COLO829 (cell line): ENCODE measurements around the gene TMEM245.

Experiments used
- DNase-seq: peaks from one replicate; pipeline ENCODE4 v3.0.0; 2012; ENCODE audit warnings: low spot score

The TMEM245 gene

DNA sequence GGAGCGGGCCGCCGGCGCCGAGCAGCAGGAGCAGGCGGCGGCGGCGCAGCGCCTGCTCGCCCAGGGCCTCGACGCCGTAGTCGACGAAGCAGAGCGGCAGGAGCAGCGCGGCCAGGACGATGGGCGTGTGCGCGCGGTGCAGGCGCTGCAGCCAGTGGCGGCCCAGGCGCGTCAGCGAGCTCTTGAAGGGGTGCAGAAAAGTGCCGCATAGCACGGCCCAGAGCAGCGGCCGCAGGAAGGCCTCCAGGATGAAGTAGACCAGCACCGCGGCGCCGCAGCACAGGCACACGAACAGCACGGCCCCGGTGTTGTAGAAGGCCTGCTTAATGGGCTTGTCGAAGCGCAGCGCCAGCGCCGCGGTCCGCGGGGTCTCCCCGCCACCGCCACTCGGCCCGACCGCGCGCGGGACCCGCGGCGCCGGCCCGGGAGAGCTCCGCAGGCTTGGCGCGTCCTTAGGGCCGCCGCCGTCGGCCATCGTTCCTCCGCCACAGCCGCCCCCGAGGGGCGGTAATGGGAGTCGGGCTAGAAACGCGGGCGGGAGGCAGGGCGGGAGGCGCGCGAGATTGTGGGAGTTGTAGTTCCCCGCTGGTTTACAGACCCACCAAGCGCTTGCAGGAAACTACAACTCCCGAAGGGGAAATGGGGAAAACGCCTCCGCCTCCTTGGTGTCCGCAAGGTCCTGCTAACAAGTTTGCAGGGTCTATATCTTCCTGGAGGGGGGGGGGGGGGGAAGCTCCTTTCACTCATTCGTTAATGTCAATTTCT is at the start of gene TMEM245:
TMEM245 (minus strand) TSS at position 509 of the 765 bp plus-strand sequence; CDS start at position 475, 34 bp downstream.
- DNase-seq: peak; percentile 96

DNA sequence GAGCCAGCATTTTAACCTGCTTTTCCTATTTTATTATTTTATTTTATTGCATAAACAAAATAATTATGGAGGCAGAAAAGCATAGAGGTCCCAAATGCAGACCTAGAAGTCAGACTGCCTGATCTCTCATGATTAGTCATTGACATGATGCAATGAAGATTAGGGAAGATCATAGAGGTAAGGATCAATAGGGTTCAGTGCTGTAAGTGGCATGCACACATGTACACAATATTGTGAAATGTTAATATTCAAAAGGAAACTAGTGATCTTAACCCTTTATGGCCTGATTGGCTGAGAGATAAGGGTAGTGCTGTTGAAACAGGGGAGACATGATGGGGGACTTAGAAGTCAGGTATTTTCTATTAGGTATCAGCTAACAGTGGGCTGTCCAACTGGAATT is 48.4 kb upstream of the TMEM245 start:
- DNase-seq: no peak

- DNase-seq: no peak
Measured at GRCh38 chr9:109167716-109168115, 48.0 kb upstream of the TMEM245 start.

DNA sequence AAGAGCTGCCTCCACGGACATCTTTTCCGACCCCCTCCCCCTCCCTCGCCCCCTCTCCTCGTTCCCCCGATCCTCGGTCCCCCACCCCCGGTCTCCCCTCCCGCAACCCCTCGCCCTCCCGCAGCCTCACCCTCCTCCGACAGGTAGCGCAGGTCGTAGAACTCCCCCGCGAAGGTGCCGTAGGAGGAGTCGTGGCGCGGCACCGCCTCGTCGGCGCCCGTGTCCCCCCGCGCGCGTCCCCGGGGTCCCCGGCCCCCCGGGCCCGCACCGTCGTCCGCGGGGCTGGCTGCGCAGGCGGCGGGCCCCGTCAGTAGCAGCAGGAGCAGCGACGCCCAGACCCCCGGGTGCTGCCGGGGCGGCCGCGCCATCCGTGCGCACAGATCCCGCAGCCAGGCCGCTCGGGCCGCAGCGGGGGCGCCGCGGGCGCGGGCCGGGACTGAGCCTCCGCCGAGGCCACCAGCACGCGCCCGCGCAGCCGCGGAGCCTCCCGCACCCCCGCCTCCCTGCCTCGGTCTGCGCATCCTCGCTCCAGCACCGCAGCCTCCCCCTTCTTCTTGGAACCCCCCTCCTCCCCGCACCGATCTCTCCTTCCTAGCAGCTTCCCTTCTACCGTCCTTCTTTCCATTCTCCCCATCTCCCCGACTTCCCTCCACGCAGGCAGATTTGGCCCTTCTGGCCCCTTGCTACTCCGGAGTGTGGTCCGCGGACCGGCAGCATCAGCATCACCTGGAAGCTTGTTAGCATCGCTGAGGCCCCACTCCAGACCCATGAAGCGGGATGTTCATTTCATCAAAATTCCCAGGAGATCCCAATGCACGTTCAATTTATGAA is 47.2 kb upstream of the TMEM245 start, which contains the start of gene FRRS1L:
FRRS1L (minus strand) TSS at position 479 of the 831 bp plus-strand sequence; CDS start at position 368, 111 bp downstream.
- no peak for DNase-seq

GRCh38 chr9:109166171-109166770 is 46.5 kb upstream of the TMEM245 start:
- no peak for DNase-seq

- no peak for DNase-seq
Measured at GRCh38 chr9:109164042-109164441, 44.3 kb upstream of the TMEM245 start.

GRCh38 chr9:109163194-109163593 is 43.4 kb upstream of the TMEM245 start:
- no peak for DNase-seq

DNA sequence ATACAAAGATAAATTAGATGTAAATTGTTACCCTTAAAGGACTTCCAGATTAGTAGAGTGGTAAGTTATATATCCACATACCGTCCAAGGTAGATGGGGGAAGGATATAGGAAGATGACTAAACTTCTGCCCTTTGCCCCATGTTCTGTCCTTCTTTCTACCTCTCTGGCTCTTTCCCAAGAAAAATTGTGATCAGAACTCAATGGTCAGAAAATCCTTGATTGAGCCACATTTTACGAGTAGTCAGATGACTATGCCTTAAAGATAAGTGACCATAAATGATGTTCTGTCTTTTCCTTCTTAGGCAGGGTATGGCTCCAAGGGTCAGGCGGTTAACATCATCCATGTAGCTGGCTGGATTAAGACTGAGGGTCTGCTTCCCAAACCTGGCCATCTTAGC is 42.9 kb upstream of the TMEM245 start:
- no peak for DNase-seq

GRCh38 chr9:109161471-109161870 is 41.7 kb upstream of the TMEM245 start:
- no peak for DNase-seq

GRCh38 chr9:109159583-109159982 is 39.8 kb upstream of the TMEM245 start:
- no peak for DNase-seq

GRCh38 chr9:109158651-109159050 is 38.9 kb upstream of the TMEM245 start:
- DNase-seq: no peak

DNA sequence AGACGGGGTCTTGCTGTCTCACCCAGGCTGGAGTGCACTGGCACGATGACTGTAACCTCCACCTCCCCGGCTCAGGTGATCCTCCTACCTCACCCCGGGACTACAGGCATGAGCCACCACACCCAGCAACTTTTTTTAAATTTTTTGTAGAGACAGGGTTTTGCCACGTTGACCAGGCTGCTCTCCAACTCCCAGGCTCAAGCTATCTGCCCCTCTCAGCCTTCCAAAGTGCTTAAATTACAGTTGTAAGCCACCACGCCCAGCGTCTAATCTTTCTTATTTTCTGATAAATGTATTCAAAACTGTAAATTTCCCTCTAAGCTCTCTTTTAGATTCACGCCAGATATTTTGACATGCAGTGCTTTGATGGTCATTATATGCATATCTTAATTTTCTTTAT is 37.0 kb upstream of the TMEM245 start:
- no peak for DNase-seq

DNA sequence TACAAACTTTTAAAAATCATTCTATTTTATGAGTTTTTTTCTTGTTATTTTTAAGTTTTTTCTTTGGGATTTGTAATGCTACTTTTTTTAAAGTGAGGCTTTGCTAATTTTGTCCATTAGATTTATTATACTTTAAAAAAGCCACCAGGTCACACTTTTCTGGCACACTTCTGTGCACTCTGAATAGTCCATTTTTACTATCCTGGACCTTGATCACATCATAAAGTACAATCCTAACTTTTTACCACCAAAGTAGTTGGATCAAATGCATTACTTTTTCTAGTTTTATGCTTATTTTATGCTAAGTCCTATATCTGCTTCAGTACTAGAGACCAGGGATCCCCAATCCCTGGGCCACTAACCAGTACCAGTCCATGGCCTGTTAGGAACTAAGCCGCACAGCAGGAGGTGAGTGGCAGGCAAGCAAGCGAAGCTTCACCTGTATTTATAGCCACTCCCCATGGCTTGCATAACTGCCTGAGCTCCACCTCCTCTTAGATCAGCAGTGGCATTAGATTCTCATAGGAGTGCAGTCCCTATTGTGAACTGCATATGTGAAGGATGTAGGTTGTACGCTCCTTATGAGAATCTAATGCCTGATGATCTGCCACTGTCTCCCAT is 31.3 kb upstream of the TMEM245 start:
- DNase-seq: no peak

DNA sequence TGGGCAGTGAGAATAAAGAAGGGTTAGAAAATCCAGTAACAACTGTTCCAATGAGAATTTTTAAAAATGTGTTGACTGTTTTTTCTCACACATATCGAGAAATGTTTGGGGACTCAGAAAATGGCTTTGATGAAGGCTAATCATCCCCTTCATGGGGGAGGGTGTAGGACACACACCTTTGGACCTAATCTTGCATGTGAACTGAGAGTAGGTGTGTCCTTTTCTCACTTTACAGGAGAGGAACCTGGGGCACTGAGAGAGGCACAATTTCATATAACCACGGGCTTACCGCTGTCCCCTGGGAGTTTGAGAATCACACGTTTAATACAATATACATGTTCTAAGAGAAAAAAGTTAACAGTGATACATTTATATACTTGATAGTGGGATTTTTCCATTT is 30.0 kb upstream of the TMEM245 start:
- no peak for DNase-seq

- DNase-seq: no peak
Measured at GRCh38 chr9:109149089-109149488, 29.3 kb upstream of the TMEM245 start.

DNA sequence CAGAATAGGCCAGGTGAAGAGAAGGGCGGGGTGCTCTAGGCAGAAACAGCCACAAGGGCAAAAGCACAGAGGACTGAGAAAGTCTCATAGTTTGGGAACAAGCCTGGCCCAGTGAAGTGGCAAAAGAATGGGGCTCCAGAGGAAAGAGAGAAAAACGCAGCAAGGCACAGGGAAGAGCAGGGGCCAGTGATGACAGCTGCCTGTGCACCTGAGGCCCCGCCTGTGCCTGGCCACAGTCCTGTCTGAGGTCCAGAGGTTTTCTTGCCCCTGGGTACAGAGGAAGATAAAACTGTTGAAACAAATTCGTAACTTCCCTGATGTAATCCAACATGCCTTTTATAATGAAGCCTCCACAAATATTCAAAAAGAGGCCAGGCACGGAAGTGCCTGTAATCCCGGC is 25.3 kb upstream of the TMEM245 start:
- no peak for DNase-seq

GRCh38 chr9:109143881-109144562 is 24.3 kb upstream of the TMEM245 start:
- DNase-seq: peak; percentile 69

DNA sequence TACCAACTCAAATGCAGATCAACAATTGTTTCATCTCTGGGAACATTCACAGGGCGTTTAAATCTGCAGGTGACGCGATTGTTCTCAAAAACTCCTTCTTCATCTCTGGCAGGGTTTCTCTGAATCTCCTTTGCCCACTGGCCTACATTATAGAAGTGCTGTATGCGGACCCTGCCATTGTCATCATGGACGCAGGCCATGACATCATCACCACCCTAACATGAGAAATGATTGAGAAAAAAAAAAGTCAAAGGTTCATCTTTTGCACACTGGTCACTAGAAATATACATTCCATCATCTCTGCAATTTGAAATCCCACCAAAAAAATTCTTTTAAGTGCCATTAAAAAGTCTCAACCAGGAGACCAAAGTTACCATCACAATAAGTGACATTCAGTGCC is 21.6 kb upstream of the TMEM245 start:
- no peak for DNase-seq

- no peak for DNase-seq
Measured at GRCh38 chr9:109139851-109140250, 20.1 kb upstream of the TMEM245 start.

GRCh38 chr9:109138421-109138820 is 18.7 kb upstream of the TMEM245 start:
- DNase-seq: no peak

DNA sequence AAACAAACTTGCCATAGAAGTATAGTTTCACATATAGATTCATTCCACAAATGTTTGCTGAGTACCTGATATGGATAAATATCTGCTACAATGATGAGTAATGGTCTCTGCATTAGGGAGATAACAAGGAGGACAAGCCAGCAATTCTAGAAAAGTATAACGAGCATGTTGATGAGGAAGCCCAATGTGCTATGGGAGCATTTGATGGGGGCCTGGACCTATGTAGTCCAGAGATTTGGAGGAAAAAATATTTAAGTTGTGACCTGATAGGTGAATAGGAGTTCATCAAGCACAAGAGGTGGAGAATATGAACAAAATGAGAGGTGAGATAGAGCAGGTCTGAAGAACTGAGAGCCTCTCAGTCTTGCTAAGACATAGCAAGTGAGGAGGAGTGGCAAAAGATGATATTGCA is 14.4 kb upstream of the TMEM245 start:
- no peak for DNase-seq

GRCh38 chr9:109133533-109133932 is 13.8 kb upstream of the TMEM245 start:
- DNase-seq: no peak
